BLaER1 (cell line): ENCODE data around the gene ATXN7L2.

Source experiments
- H3K27ac ChIP-seq: shearing (Covaris generic); formaldehyde crosslinking; 2 replicates; pipeline ENCODE4 v1.8.1; 2022
- H3K27me3 ChIP-seq: shearing (Covaris generic); formaldehyde crosslinking; 2 replicates; pipeline ENCODE4 v1.8.1; 2022
- H3K36me3 ChIP-seq: shearing (Covaris generic); formaldehyde crosslinking; 2 replicates; pipeline ENCODE4 v1.8.1; 2022
- H3K4me1 ChIP-seq: shearing (Covaris generic); formaldehyde crosslinking; 2 replicates; pipeline ENCODE4 v1.8.1; 2022
- H3K4me2 ChIP-seq: shearing (Covaris generic); formaldehyde crosslinking; 2 replicates; pipeline ENCODE4 v1.8.1; 2022
- H3K4me3 ChIP-seq: shearing (Covaris generic); formaldehyde crosslinking; 2 replicates; pipeline ENCODE4 v1.8.1; 2022
- H3K9ac ChIP-seq: shearing (Covaris generic); formaldehyde crosslinking; 2 replicates; pipeline ENCODE4 v1.8.1; 2022
- H3K9me3 ChIP-seq: shearing (Covaris generic); formaldehyde crosslinking; 2 replicates; pipeline ENCODE4 v1.8.1; 2022
- H4K20me1 ChIP-seq: shearing (Covaris generic); formaldehyde crosslinking; 2 replicates; pipeline ENCODE4 v1.8.1; 2022
- Cebpa-rat ChIP-seq: shearing (Covaris generic); IDR thresholded peaks from 2 replicates; pipeline ENCODE4 v1.8.1; 2022

The ATXN7L2 gene

DNA sequence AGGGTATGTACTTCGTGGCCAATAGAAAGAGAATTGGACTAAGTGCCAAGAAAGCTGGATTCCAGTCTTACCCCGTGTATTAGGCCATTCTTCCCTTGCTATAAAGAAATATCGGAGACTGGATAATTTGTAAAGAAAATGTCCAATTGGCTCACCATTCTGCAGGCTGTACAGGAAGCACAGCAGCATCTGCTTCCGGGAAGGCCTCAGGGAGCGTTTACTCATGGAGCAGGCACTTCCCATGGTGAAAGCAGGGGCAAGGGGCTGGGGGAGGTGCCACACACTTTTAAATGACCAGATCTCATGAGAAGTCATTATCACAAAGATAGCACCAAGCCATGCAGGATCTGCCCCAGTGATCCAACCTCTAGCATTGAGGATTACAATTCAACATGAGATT is 33.6 kb downstream of the ATXN7L2 start:
- H3K4me3 ChIP-seq = no peak overlapping the region
- no peaks in the 10 kb centered on the region for H4K20me1 ChIP-seq

DNA sequence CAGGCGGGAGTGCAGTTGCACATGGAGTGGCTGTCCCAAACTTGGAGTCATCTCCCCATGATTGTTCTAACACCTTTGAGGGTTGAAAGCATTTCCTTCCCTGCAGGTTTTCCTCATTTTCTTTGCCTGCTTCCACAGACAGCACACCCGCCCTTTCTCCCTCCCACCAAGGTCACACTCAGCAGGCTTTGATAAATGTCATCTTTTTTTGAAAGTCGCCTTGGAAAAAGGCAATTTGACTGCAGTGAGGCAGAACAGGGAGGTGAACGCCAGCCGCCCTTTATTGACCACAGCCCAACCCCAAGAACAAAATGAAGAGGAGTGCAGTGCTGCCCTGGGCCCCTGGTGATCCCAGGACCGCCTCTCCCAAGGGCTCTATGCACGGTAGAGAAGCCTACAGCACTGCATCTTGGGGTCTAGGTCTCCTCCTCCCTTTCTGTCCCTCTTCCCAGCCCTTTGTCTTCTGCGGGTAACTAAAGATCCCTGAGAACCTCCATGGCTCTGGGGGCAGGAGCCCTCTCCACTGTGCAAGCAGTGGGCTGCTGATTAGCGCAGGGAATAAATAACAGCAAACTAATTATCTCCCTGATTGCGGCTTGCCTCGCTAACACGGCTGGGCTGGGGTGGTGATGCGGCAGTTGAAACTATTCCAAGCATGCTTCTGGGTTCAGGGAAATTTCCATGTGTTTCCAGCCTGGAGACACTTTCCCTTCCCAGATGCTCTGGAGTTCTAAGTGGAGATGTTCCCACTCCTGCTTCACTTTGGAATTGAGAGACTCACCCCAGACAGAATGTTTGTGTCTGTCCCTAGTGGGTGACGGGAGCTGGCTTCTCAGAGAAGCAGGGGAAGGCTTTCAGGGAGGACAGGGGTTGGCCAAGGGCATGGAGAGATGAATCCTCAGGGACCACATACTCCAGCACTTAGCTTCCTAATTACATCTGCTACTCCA is 37.6 kb downstream of the ATXN7L2 start:
- Histone ChIP-seq H4K20me1 (no peaks in the 10 kb centered on the region), H3K27me3 (no peaks in the 10 kb centered on the region), H3K4me3 (no peak overlapping the region), H3K27ac (no peak overlapping the region), H3K9ac (no peak overlapping the region), H3K36me3 (no peaks in the 10 kb centered on the region), H3K4me2 (no peak overlapping the region), H3K9me3 (no peaks in the 10 kb centered on the region), H3K4me1 (no peaks in the 10 kb centered on the region)
- TF ChIP-seq Cebpa-rat = no peak

More for the DNA sequence above, 33.6 kb downstream of the ATXN7L2 start:
- H3K9ac ChIP-seq = no peak overlapping the region
- H3K27ac ChIP-seq = no peak overlapping the region
- no peaks in the 10 kb centered on the region for H3K27me3 ChIP-seq
- H3K4me1 ChIP-seq = no peaks in the 10 kb centered on the region
- H3K4me2 ChIP-seq = no peak overlapping the region
- H3K36me3 ChIP-seq = no peaks in the 10 kb centered on the region
- no peak for TF ChIP-seq Cebpa-rat
- no peaks in the 10 kb centered on the region for H3K9me3 ChIP-seq

DNA sequence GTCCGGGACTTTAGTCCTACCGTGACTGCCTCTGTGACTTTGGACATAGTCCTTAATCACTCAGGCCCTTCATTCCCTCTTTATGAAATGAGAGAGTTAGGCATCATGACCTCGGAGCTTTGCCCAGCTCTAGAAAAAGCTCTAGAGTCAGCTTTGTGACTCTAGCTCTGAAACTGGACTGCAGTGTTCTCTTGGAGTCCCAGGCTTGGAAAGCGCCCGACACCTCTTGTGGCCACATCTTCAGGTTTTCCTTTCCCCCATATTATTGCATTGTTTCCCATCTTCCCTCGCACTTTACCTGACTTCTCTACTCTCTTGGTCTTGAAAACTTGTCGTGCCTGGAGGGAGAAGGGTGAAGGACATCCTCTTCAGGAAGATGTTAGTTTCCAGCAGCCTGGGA is 38.3 kb downstream of the ATXN7L2 start:
- no peak overlapping the region for H3K4me3 ChIP-seq
- no peak for TF ChIP-seq Cebpa-rat
- H3K4me1 ChIP-seq = peaks cover 1% of the 10 kb centered on the region

DNA sequence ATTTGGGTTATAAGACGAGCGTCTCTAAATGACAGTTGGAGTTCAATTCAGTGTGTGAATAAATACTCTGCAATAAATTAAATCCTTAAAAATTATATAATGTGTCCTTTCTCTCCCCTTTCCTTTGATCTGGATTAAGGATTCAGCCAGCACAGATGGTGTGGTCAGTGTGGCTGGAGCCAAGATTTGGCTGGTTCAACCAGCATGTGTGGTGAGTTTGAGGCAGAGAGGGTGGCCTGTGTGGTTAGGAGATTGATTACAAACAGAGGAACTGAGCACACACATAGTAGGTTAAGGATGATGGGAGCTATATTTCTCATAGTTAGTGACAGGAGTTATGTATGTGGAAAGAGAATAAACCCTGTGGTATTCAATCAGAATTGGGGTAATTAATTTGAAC is 40.0 kb downstream of the ATXN7L2 start:
- no peak for TF ChIP-seq Cebpa-rat
- Histone ChIP-seq H3K9me3 (no peaks in the 10 kb centered on the region), H3K9ac (no peak overlapping the region), H3K4me2 (no peak overlapping the region), H4K20me1 (no peaks in the 10 kb centered on the region), H3K4me1 (peaks cover 14% of the 10 kb centered on the region), H3K4me3 (no peak overlapping the region), H3K27me3 (no peaks in the 10 kb centered on the region), H3K36me3 (no peaks in the 10 kb centered on the region), H3K27ac (no peak overlapping the region)

More for the DNA sequence above, 38.3 kb downstream of the ATXN7L2 start:
- Histone ChIP-seq H3K27me3 (no peaks in the 10 kb centered on the region), H3K9ac (no peak overlapping the region), H3K9me3 (no peaks in the 10 kb centered on the region), H3K27ac (no peak overlapping the region), H3K4me2 (no peak overlapping the region), H4K20me1 (no peaks in the 10 kb centered on the region), H3K36me3 (no peaks in the 10 kb centered on the region)

DNA sequence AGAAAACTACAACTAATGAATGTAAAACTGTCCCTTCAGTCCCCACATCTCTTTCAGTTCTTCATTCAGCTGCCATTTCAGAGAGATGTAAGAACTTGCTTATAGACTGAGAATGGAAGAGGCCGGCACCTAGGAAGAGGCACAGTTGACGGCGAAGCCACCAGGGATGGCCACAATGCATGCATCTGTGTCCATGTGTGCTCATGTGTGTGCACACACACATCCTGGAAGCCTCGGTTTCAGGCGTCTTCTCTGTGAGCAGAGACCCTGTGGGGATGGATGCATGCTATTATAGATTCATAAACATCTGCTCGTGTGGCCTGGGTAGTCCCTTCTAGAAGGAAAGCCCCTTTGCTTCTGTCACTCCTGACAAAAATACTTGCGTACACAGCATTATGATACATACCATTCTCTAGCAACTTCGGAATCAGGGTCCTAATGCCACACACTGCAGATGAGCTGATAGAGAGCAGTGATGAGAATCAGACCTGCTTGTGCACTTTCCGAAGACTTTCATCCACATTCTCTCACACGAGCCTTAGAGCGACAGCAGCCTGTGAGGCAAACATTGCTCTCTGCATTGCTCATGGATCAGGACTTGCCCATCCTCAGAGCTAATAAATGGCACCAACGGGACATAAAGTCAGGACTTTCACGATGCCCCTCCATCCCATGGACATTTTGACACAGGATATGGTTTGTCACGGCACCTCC is 43.5 kb downstream of the ATXN7L2 start:
- Histone ChIP-seq H3K27me3 (no peaks in the 10 kb centered on the region), H3K4me2 (peak overlapping the region; percentile 37), H3K36me3 (no peaks in the 10 kb centered on the region), H3K9me3 (no peaks in the 10 kb centered on the region), H4K20me1 (no peaks in the 10 kb centered on the region), H3K4me1 (peaks cover 50% of the 10 kb centered on the region), H3K9ac (no peak overlapping the region), H3K4me3 (no peak overlapping the region), H3K27ac (no peak overlapping the region)
- no peak for TF ChIP-seq Cebpa-rat

DNA sequence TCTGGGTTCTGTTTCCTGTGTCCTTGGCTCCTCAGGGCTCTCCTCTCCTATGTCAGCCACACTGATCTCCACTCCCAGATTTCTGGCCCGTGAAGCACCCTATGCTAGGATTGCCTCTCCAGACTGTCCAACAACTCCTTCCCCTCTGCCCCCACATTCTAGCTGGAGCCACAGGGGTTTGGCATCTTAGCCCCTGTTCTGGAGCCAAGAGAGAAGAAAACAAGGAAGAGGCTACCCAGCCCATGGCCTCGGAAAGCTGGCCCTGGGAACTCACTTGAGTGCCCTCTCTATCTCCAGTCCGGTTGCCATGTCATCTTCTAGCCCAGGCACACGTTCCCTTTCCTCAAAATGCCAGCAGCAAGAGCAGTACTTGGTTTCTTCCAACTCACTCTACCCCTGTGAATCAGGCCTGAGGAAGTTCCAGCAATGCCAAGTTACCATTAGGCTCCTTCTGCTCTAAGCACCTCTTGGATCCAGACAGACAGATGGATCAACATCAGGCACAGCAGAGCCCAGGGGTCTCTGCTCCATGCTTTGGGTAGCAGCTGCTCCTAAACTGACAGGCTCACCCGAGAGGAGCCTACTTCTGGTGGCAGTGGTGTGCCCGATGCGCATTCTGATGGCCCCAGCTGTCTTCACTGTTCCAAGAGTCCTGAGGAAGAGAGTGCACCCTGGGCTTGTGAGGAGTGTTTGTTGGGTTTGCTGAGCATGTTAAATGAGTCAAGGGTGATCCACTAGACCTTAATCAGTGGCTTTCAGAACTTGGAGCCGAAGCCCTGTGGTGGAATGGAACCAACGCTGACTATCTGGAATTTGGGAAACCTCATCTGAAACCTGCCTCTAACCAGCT is 44.4 kb downstream of the ATXN7L2 start:
- Histone ChIP-seq H3K36me3 (no peaks in the 10 kb centered on the region), H3K9ac (no peak overlapping the region), H3K27ac (no peak overlapping the region)

DNA sequence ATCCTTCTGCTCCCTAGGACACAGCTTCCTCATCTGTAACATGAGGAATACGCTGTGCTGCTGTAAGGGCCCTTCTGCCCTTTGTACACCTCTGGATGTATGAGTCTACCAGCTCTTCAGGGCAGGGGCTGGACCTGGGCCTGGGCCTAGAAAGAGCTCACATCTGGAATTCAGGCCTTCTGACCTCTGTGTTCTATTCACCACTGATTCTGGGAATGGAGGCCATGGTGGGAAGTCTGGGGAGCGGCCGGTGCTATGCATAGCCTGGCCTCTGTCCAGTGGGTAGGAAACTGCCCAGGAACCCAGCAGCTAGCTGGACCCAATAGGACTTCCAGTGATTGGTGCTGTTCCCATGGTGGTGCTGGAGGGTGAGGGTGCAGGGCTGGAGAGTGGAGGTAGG is 45.0 kb downstream of the ATXN7L2 start:
- no peaks in the 10 kb centered on the region for H4K20me1 ChIP-seq
- H3K9me3 ChIP-seq = no peaks in the 10 kb centered on the region
- no peak for TF ChIP-seq Cebpa-rat
- H3K36me3 ChIP-seq = no peaks in the 10 kb centered on the region
- H3K4me3 ChIP-seq = no peak overlapping the region
- H3K27me3 ChIP-seq = no peaks in the 10 kb centered on the region
- no peak overlapping the region for H3K27ac ChIP-seq
- no peak overlapping the region for H3K4me2 ChIP-seq
- H3K4me1 ChIP-seq = peaks cover 55% of the 10 kb centered on the region
- no peak overlapping the region for H3K9ac ChIP-seq

More for the DNA sequence above, 44.4 kb downstream of the ATXN7L2 start:
- no peaks in the 10 kb centered on the region for H3K27me3 ChIP-seq
- H3K9me3 ChIP-seq = no peaks in the 10 kb centered on the region
- TF ChIP-seq Cebpa-rat = no peak
- no peak overlapping the region for H3K4me3 ChIP-seq
- peaks cover 55% of the 10 kb centered on the region for H3K4me1 ChIP-seq
- peak overlapping the region; percentile 37 for H3K4me2 ChIP-seq
- no peaks in the 10 kb centered on the region for H4K20me1 ChIP-seq

DNA sequence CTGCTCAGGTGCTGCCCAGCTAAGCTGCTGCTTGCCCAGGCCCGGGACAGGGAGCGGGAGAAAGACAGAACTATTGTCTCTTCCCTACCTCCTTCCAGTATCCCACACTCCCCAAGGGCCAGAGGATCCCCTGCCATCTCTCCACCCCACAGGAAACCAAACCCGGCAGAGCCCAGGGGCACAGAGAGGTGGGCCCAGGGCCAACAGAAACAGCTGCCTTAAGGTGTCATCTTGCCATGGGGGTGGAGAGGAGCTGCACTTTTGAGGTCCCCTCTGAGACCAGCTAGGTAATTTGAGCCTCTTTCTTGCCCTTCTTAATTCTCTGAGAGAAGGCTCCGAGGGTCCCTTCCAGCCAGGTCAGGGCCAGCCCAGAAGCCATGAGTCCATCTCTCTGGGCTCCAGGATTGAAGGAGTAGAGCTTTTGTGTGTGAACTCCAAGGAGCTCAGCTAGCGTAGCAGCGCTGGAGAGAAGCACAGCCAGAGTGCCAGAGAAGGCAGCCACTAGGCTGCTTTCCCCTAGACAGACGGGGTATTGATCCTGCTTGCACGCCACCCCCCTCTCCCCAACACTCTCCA is 46.3 kb downstream of the ATXN7L2 start:
- H3K4me3 ChIP-seq = no peak overlapping the region
- H3K27ac ChIP-seq = peak overlapping the region; percentile 56; the same call in 1 of the 2 replicates
- H3K9me3 ChIP-seq = no peaks in the 10 kb centered on the region
- H3K4me1 ChIP-seq = peaks cover 55% of the 10 kb centered on the region
- H3K4me2 ChIP-seq = peak overlapping the region; percentile 79
- no peak for TF ChIP-seq Cebpa-rat
- no peaks in the 10 kb centered on the region for H4K20me1 ChIP-seq
- H3K9ac ChIP-seq = peak overlapping the region; percentile 20
- H3K27me3 ChIP-seq = no peaks in the 10 kb centered on the region
- no peaks in the 10 kb centered on the region for H3K36me3 ChIP-seq

DNA sequence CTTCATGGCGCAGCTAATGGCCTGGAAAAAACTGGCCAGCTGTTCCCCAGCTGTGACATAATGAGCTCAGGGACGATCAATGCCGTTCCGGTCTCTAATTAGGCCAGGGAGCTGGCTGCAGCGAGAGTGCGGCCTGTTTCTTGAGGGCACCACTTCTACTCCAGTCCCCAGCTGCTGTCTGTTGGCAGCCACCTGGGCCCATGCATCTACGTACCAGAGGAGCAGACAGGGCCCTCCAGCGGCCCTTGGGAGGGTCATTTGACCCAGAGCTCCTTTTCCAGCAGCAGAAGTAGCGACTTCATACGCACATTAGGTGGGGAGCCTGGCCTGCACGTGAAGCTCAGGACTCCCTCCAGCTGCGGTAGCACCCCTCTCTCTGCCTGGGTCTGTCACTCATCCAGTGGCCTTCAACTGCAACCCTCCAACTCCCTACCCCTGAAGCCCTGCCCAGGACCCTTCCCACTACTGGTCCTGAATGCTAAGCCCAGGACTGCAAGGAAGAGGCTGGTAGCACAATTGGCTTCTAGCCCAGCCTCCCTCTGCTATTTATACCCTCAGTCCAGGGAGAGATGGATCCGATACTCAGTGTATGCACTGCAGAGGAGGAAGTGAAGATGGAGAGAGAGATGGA is 46.9 kb downstream of the ATXN7L2 start:
- Histone ChIP-seq H3K36me3 (no peaks in the 10 kb centered on the region), H4K20me1 (no peaks in the 10 kb centered on the region), H3K4me3 (no peak overlapping the region), H3K27ac (peak overlapping the region; percentile 56), H3K27me3 (no peaks in the 10 kb centered on the region), H3K9me3 (no peaks in the 10 kb centered on the region), H3K4me1 (peaks cover 58% of the 10 kb centered on the region), H3K9ac (peak overlapping the region; percentile 52; the same call in 1 of the 2 replicates), H3K4me2 (peak overlapping the region; percentile 79)
- TF ChIP-seq Cebpa-rat = no peak
